SK-N-SH (cell line): ENCODE data around the gene SLIT1. TPM values are rescaled to one million over a fixed set of nuclear protein-coding genes. Genes with fewer than 3 reads are reported as not detected.

Experiments used
- CTCF ChIA-PET: fragments of 300-600, 350-600 bp; formaldehyde crosslinking; extraction: SDS; loops from one replicate; lab custom pipeline; 2021; lab: Yijun Ruan, JAX
- POLR2A ChIA-PET: fragments of 350-600 bp; sonication (Branson Sonifier 250); formaldehyde crosslinking; extraction: SDS; loops from one replicate; lab custom pipeline; 2020; ENCODE audit warnings: antibody characterized with exemption, inconsistent platforms; lab: Yijun Ruan, JAX
- DNase-seq: peaks from one replicate; pipeline ENCODE4 v3.0.0; 2012
- H2AFZ ChIP-seq: fragments of 200-600 bp; sonication (generic); 2 replicates; pipeline ENCODE4 v1.8.1; 2016; ENCODE audit warnings: antibody characterized with exemption, mild to moderate bottlenecking, low read depth
- H3F3A ChIP-seq: fragments of 200-600 bp; sonication (generic); replicated peaks from 2 replicates; pipeline ENCODE3; 2016; ENCODE audit warnings: antibody characterized with exemption, mild to moderate bottlenecking; ENCODE audit not compliant: insufficient read depth
- H3K27ac ChIP-seq, 2 experiments: fragments of 200-500 bp in 1 of 2; fragments of 200-600 bp in 1 of 2; sonication (Bioruptor generic) in 1 of 2; sonication (generic), shearing (Covaris generic) in 1 of 2; 2 replicates each; pipeline versions ENCODE4 v1.5.1 to v1.6.1; 2014 to 2016; ENCODE audit warnings: low read depth in 2 of 2, inconsistent platforms in 1 of 2, low read length in 1 of 2, mild to moderate bottlenecking in 1 of 2, mixed read lengths in 1 of 2
- H3K27me3 ChIP-seq: fragments of 200-600 bp; sonication (generic), shearing (Covaris generic); 2 replicates; pipeline ENCODE4 v1.6.1; 2016; ENCODE audit warnings: mixed run types; ENCODE audit not compliant: insufficient read depth
- H3K36me3 ChIP-seq, 2 experiments: fragments of 200-500 bp in 1 of 2; fragments of 200-600 bp in 1 of 2; sonication (Bioruptor generic) in 1 of 2; sonication (generic) in 1 of 2; replicated peaks in 1 of 2; 2 replicates each; pipeline versions ENCODE3 to v1.5.1; 2014 to 2016; ENCODE audit warnings: low read length in 1 of 2, mild to moderate bottlenecking in 1 of 2; ENCODE audit not compliant: insufficient read depth in 2 of 2, control insufficient read depth in 1 of 2
- H3K4me1 ChIP-seq, 2 experiments: fragments of 200-500 bp in 1 of 2; fragments of 200-600 bp in 1 of 2; sonication (Bioruptor generic) in 1 of 2; sonication (generic), shearing (Covaris generic) in 1 of 2; 2 replicates each; pipeline versions ENCODE4 v1.5.1 to v1.6.1; 2014 to 2016; ENCODE audit warnings: low read depth in 1 of 2, low read length in 1 of 2, mixed run types in 1 of 2; ENCODE audit not compliant: insufficient read depth in 2 of 2, control insufficient read depth in 1 of 2
- H3K4me2 ChIP-seq: fragments of 200-600 bp; sonication (generic), shearing (Covaris generic); 2 replicates; pipeline ENCODE4 v1.6.1; 2017; ENCODE audit warnings: mixed run types
- H3K4me3 ChIP-seq, 2 experiments: fragments of 200-500 bp in 1 of 2; fragments of 200-600 bp in 1 of 2; sonication (Bioruptor generic) in 1 of 2; sonication (generic), shearing (Covaris generic) in 1 of 2; 2 replicates each; pipeline versions ENCODE4 v1.5.1 to v1.8.1; 2014 to 2016; ENCODE audit warnings: low read depth in 2 of 2, inconsistent platforms in 1 of 2, low read length in 1 of 2, mild to moderate bottlenecking in 1 of 2, mixed read lengths in 1 of 2, moderate library complexity in 1 of 2
- H3K79me2 ChIP-seq: fragments of 200-600 bp; sonication (generic); 2 replicates; pipeline ENCODE4 v1.8.1; 2017; ENCODE audit warnings: mild to moderate bottlenecking; ENCODE audit not compliant: insufficient read depth
- H3K9ac ChIP-seq: fragments of 200-600 bp; sonication (generic); 2 replicates; pipeline ENCODE4 v1.6.1; 2017; ENCODE audit warnings: mixed run types
- H3K9me2 ChIP-seq: fragments of 200-600 bp; sonication (generic); 2 replicates; pipeline ENCODE4 v1.6.1; 2017; ENCODE audit warnings: mixed run types
- H3K9me3 ChIP-seq: fragments of 200-600 bp; sonication (generic); 2 replicates; pipeline ENCODE4 v1.6.1; 2017; ENCODE audit warnings: mixed run types, mild to moderate bottlenecking, moderate library complexity
- H4K20me1 ChIP-seq: fragments of 200-600 bp; sonication (generic); 2 replicates; pipeline ENCODE4 v1.6.1; 2017; ENCODE audit warnings: mild to moderate bottlenecking, mixed run types; ENCODE audit not compliant: insufficient read depth
- ELF1 ChIP-seq: IDR thresholded peaks from 2 replicates; pipeline ENCODE4 v1.4.0; 2012
- EP300 ChIP-seq, 2 experiments: IDR thresholded peaks; 2 replicates each; pipeline versions ENCODE4 v1.4.0 to v1.6.1; 2012; ENCODE audit warnings: borderline replicate concordance in 1 of 2, low read depth in 1 of 2, low read length in 1 of 2
- FOSL2 ChIP-seq: IDR thresholded peaks from 2 replicates; pipeline ENCODE4 v1.4.0; 2012; ENCODE audit warnings: low read depth, mild to moderate bottlenecking, moderate library complexity, borderline replicate concordance
- IRF3 ChIP-seq: fragments of 150-350 bp; IDR thresholded peaks from 2 replicates; pipeline ENCODE4 v1.6.1; 2016; ENCODE audit warnings: mild to moderate bottlenecking, low read depth, low read length
- NRF1 ChIP-seq: IDR thresholded peaks from 2 replicates; pipeline ENCODE4 v1.6.1; 2012; ENCODE audit warnings: low read depth, mild to moderate bottlenecking, low read length
- PBX3 ChIP-seq: IDR thresholded peaks from 2 replicates; pipeline ENCODE4; 2012
- RCOR1 ChIP-seq: fragments of 150-350 bp; IDR thresholded peaks from 2 replicates; pipeline ENCODE4 v1.6.1; 2017; ENCODE audit warnings: antibody characterized with exemption, low read length
- RXRA ChIP-seq: IDR thresholded peaks from 2 replicates; pipeline ENCODE4 v1.4.0; 2012; ENCODE audit warnings: low read depth, mild to moderate bottlenecking, borderline replicate concordance
- TEAD4 ChIP-seq: IDR thresholded peaks from 2 replicates; pipeline ENCODE4 v1.4.0; 2012; ENCODE audit warnings: mild to moderate bottlenecking, borderline replicate concordance; ENCODE audit not compliant: insufficient read depth
- ZBTB33 ChIP-seq: IDR thresholded peaks from 2 replicates; pipeline ENCODE4 v1.4.0; 2012; ENCODE audit warnings: low read depth, borderline replicate concordance
- WGBS: methylation state at CpG from one replicate; pipeline ENCODE4 v1.1.6; 2017; ENCODE audit warnings: low lambda C conversion rate; 5-methylcytosine and 5-hydroxymethylcytosine counted together
- polyA plus RNA-seq, 3 experiments: library from polyadenylated mRNA; depleted of rRNA; stranded (reverse); fragments of >200 nt; gene quantifications; 2 replicates each; pipeline ENCODE4 v1.2.3, GENCODE V29; 2012

Gene SLIT1
- polyA plus RNA-seq, 1 of the 3 experiments (the other 2 are of a cell fraction) = 0.05 TPM

- Histone ChIP-seq H3K27ac (no peak overlapping the region), H3K36me3 (no peaks in the 10 kb centered on the region), H3K9me3 (no peaks in the 10 kb centered on the region), H3K9ac (no peak overlapping the region), H2AFZ (no peak overlapping the region), H3K4me2 (no peak overlapping the region), H3F3A (no peaks in the 10 kb centered on the region), H3K79me2 (no peaks in the 10 kb centered on the region), H3K9me2 (no peaks in the 10 kb centered on the region), H4K20me1 (no peaks in the 10 kb centered on the region), H3K4me3 (no peak overlapping the region), H3K27me3 (no peaks in the 10 kb centered on the region), H3K4me1 (peaks cover 0 to 3% of the 10 kb centered on the region in 2 experiments; a peak in 1 of 4 replicates)
- DNase-seq = no peak
- WGBS = 73% methylated on average over 32 of the region's 38 CpGs
- ChIA-PET CTCF (interaction anchor here (1.0 kb wide), 1 partner anchor 30 kb away, joined by 4 read pairs; no protein-coding TSS in a partner anchor), POLR2A (no interaction called here)
- TF ChIP-seq TEAD4 (no peak), EP300 (IDR thresholded peaks at IDR 0.05; ENCODE audit: borderline replicate concordance in 1 of 2, low read depth in 1 of 2, low read length in 1 of 2) (no peak), RXRA (no peak), PBX3 (no peak), FOSL2 (no peak), NRF1 (no peak)
These were observed 142.8 kb downstream of the SLIT1 start for GRCh38 chr10:97042716-97043562.

- no peak for DNase-seq
- no peaks in the 10 kb centered on the region for H3K36me3 ChIP-seq
- CTCF ChIA-PET = interaction anchor here (1.0 kb wide), 1 partner anchor 31 kb away, joined by 4 read pairs; no protein-coding TSS in a partner anchor
- no peaks in the 10 kb centered on the region for H3F3A ChIP-seq
- H3K27ac ChIP-seq = no peak overlapping the region
- 67% methylated on average over 5 of the region's 5 CpGs for WGBS
- H3K4me1 ChIP-seq = peaks cover 0 to 4% of the 10 kb centered on the region in 2 experiments; a peak in 1 of 4 replicates
- H4K20me1 ChIP-seq = no peaks in the 10 kb centered on the region
- H3K9ac ChIP-seq = no peak overlapping the region
- no peaks in the 10 kb centered on the region for H3K79me2 ChIP-seq
- no peaks in the 10 kb centered on the region for H3K27me3 ChIP-seq
- H3K4me3 ChIP-seq = no peak overlapping the region
- POLR2A ChIA-PET = no interaction called here
- H3K9me3 ChIP-seq = no peaks in the 10 kb centered on the region
- H3K9me2 ChIP-seq = no peaks in the 10 kb centered on the region
- TF ChIP-seq RCOR1 (no peak), ELF1 (no peak), IRF3 (no peak), ZBTB33 (no peak)
- H2AFZ ChIP-seq = no peak overlapping the region
- H3K4me2 ChIP-seq = no peak overlapping the region
These were observed 143.7 kb downstream of the SLIT1 start for GRCh38 chr10:97042081-97042480.
